H1 (cell line): Measurements from ENCODE around the gene GALNT12. TPM values are rescaled to one million over a fixed set of nuclear protein-coding genes. Genes with fewer than 3 reads are reported as not detected.

Experiments used
- CTCF ChIA-PET: fragments of 300-600 bp; sonication (Branson Sonifier 250); formaldehyde crosslinking; loops from one replicate; lab custom pipeline; 2021; ENCODE audit not compliant: partially characterized antibody; lab: Charles Lee
- POLR2A ChIA-PET: fragments of 300-600 bp; sonication (Branson Sonifier 250); formaldehyde crosslinking; loops from one replicate; lab custom pipeline; 2021; ENCODE audit warnings: inconsistent platforms; ENCODE audit not compliant: partially characterized antibody; lab: Charles Lee
- DNase-seq, 2 experiments: peaks; one replicate each; pipeline versions ENCODE4 v3.0.0 to v3.0.0-alpha.2; 2010 to 2022; ENCODE audit warnings: low spot score in 2 of 2, low read depth in 1 of 2, mixed read lengths in 1 of 2
- FAIRE-seq: peaks from 2 replicates; lab custom pipeline; 2011; peaks lifted over from hg19 to GRCh38; lab: Jason Lieb, UNC
- H2AFZ ChIP-seq: 2 replicates; pipeline ENCODE4 v1.8.1; 2012; ENCODE audit warnings: low read length, inconsistent platforms
- H2AK5ac ChIP-seq: 2 replicates; pipeline ENCODE4 v1.6.1; 2013; ENCODE audit warnings: low read depth, low read length
- H2BK120ac ChIP-seq: replicated peaks from 2 replicates; pipeline ENCODE3; 2013; ENCODE audit warnings: low read depth, low read length, inconsistent platforms
- H2BK12ac ChIP-seq: 2 replicates; pipeline ENCODE4 v1.6.1; 2013; ENCODE audit warnings: low read depth, low read length
- H2BK15ac ChIP-seq: 2 replicates; pipeline ENCODE4 v1.6.1; 2013; ENCODE audit warnings: low read length
- H2BK20ac ChIP-seq: 2 replicates; pipeline ENCODE4 v1.6.1; 2013; ENCODE audit warnings: low read length
- H2BK5ac ChIP-seq: 2 replicates; pipeline ENCODE4 v1.6.1; 2013; ENCODE audit warnings: low read depth, low read length
- H3K14ac ChIP-seq: 2 replicates; pipeline ENCODE4 v1.6.1; 2013; ENCODE audit warnings: inconsistent platforms; ENCODE audit not compliant: insufficient read length
- H3K18ac ChIP-seq: 2 replicates; pipeline ENCODE4 v1.6.1; 2013; ENCODE audit warnings: low read length; ENCODE audit errors: extremely low read depth
- H3K23ac ChIP-seq: 2 replicates; pipeline ENCODE4 v1.6.1; 2013; ENCODE audit warnings: inconsistent platforms; ENCODE audit not compliant: insufficient read length
- H3K23me2 ChIP-seq: 2 replicates; pipeline ENCODE4 v1.6.1; 2013; ENCODE audit warnings: low read depth, low read length
- H3K27ac ChIP-seq: 2 replicates; pipeline ENCODE4 v1.6.1; 2011; ENCODE audit warnings: low read depth, low read length, inconsistent platforms
- H3K27me3 ChIP-seq, 4 experiments: replicated peaks in 1 of 4; 1 replicate in 1 of 4; 2 replicates in 3 of 4; pipeline versions ENCODE4 v1.6.1 to v1.8.1; 2011 to 2013; ENCODE audit warnings: low read length in 3 of 4, mild to moderate bottlenecking in 3 of 4, inconsistent platforms in 2 of 4, mixed read lengths in 2 of 4, moderate library complexity in 1 of 4; ENCODE audit not compliant: control insufficient read depth in 3 of 4, insufficient read depth in 3 of 4; ENCODE audit errors: extremely low read depth in 1 of 4
- H3K36me3 ChIP-seq, 4 experiments: 2 replicates each; pipeline versions ENCODE4 v1.6.1 to v1.8.1; 2011 to 2013; ENCODE audit warnings: mild to moderate bottlenecking in 4 of 4, low read length in 3 of 4, moderate library complexity in 2 of 4, control low read depth in 1 of 4, inconsistent platforms in 1 of 4; ENCODE audit not compliant: insufficient read depth in 4 of 4, control insufficient read depth in 2 of 4
- H3K4ac ChIP-seq: replicated peaks from 2 replicates; pipeline ENCODE3; 2013; ENCODE audit warnings: low read length, low read depth, mixed read lengths, inconsistent platforms; ENCODE audit not compliant: insufficient read length
- H3K4me1 ChIP-seq, 4 experiments: replicated peaks in 1 of 4; 1 replicate in 1 of 4; 2 replicates in 3 of 4; pipeline versions ENCODE4 v1.6.1 to v1.8.1; 2011 to 2013; ENCODE audit warnings: low read length in 3 of 4, inconsistent platforms in 2 of 4, mixed read lengths in 1 of 4; ENCODE audit not compliant: insufficient read depth in 4 of 4, control insufficient read depth in 3 of 4
- H3K4me2 ChIP-seq, 2 experiments: 2 replicates each; pipeline versions ENCODE4 v1.6.1 to v1.8.1; 2011 to 2013; ENCODE audit warnings: low read depth in 2 of 2, low read length in 2 of 2, control low read depth in 1 of 2, inconsistent platforms in 1 of 2, mild to moderate bottlenecking in 1 of 2; ENCODE audit not compliant: insufficient read depth in 1 of 2
- H3K4me3 ChIP-seq, 4 experiments: fragments of 200-600, 300-600 bp in 1 of 4; sonication (generic), shearing (Covaris generic), sonication (Bioruptor Twin) in 1 of 4; 2 replicates each; pipeline versions ENCODE4 v1.5.1 to v1.8.1; 2011 to 2016; ENCODE audit warnings: low read length in 4 of 4, low read depth in 3 of 4, control low read depth in 2 of 4, inconsistent platforms in 2 of 4, mild to moderate bottlenecking in 2 of 4, mixed read lengths in 1 of 4, moderate library complexity in 1 of 4; ENCODE audit not compliant: insufficient read depth in 2 of 4; ENCODE audit errors: extremely low read depth in 1 of 4
- H3K56ac ChIP-seq: replicated peaks from 2 replicates; pipeline ENCODE3; 2013; ENCODE audit warnings: low read depth, mild to moderate bottlenecking, mixed read lengths, low read length, inconsistent platforms; ENCODE audit not compliant: insufficient read length
- H3K79me1 ChIP-seq: 2 replicates; pipeline ENCODE4 v1.6.1; 2013; ENCODE audit warnings: low read depth, low read length, control low read depth
- H3K79me2 ChIP-seq, 2 experiments: 2 replicates each; pipeline versions ENCODE4 v1.6.1 to v1.8.1; 2012 to 2013; ENCODE audit warnings: low read length in 2 of 2, mild to moderate bottlenecking in 2 of 2, inconsistent platforms in 1 of 2; ENCODE audit not compliant: insufficient read depth in 2 of 2, control insufficient read depth in 1 of 2
- H3K9ac ChIP-seq, 4 experiments: replicated peaks in 1 of 4; 1 replicate in 1 of 4; 2 replicates in 3 of 4; pipeline versions ENCODE4 v1.6.1 to v1.8.1; 2011 to 2013; ENCODE audit warnings: low read depth in 3 of 4, low read length in 3 of 4, control low read depth in 2 of 4, mild to moderate bottlenecking in 2 of 4, moderate library complexity in 2 of 4, inconsistent platforms in 1 of 4; ENCODE audit errors: extremely low read depth in 1 of 4
- H3K9me3 ChIP-seq, 2 experiments: 2 replicates each; pipeline versions ENCODE4 v1.6.1 to v1.8.1; 2012 to 2013; ENCODE audit warnings: mild to moderate bottlenecking in 2 of 2, moderate library complexity in 2 of 2, control low read depth in 1 of 2, inconsistent platforms in 1 of 2, low read depth in 1 of 2, low read length in 1 of 2, mixed read lengths in 1 of 2; ENCODE audit not compliant: insufficient read depth in 2 of 2
- H4K20me1 ChIP-seq, 2 experiments: replicated peaks in 1 of 2; 2 replicates each; pipeline versions ENCODE3 to v1.8.1; 2011 to 2013; ENCODE audit warnings: inconsistent platforms in 2 of 2, low read length in 2 of 2, mild to moderate bottlenecking in 1 of 2; ENCODE audit not compliant: insufficient read depth in 2 of 2, control insufficient read depth in 1 of 2
- H4K5ac ChIP-seq: 2 replicates; pipeline ENCODE4 v1.6.1; 2013; ENCODE audit warnings: low read length, low read depth, mixed read lengths, inconsistent platforms; ENCODE audit not compliant: insufficient read length
- H4K8ac ChIP-seq: 2 replicates; pipeline ENCODE4 v1.8.0; 2013; ENCODE audit warnings: mild to moderate bottlenecking, moderate library complexity, low read length, inconsistent platforms; ENCODE audit not compliant: insufficient read depth; ENCODE audit errors: extremely low read depth
- H4K91ac ChIP-seq: replicated peaks from 2 replicates; pipeline ENCODE3; 2013; ENCODE audit warnings: low read length, mixed read lengths, inconsistent platforms; ENCODE audit not compliant: insufficient read length
- CEBPB ChIP-seq: IDR thresholded peaks from 2 replicates; pipeline ENCODE4 v1.6.1; 2012; ENCODE audit warnings: low read depth, low read length
- WGBS, 2 experiments: shearing (Covaris generic) in 1 of 2; methylation state at CpG; one replicate each; pipeline versions ENCODE4 v1.1.6 to v1.1.7; 2013 to 2015; ENCODE audit warnings: low lambda C conversion rate in 2 of 2, mixed read lengths in 2 of 2, inconsistent platforms in 1 of 2, low coverage in 1 of 2, missing lambda C conversion rate in 1 of 2; ENCODE audit not compliant: insufficient replicate concordance in 2 of 2, insufficient coverage in 1 of 2, insufficient read length in 1 of 2; ENCODE audit errors: extremely low coverage in 1 of 2, missing lambda C conversion rate in 1 of 2; 5-methylcytosine and 5-hydroxymethylcytosine counted together
- polyA plus RNA-seq, 7 experiments: library from polyadenylated mRNA; depleted of rRNA in 3 of 7; stranded (reverse) in 5 of 7; unstranded in 2 of 7; fragments of >200 nt in 5 of 7; fragments of 200-250 nt in 2 of 7; gene quantifications; 1 replicate in 5 of 7; 2 replicates in 1 of 7; 4 replicates in 1 of 7; pipeline versions ENCODE4 v1.2.1 to v1.2.3, GENCODE V29; 2011 to 2013; ENCODE audit warnings: missing spikeins in 2 of 7, mixed read lengths in 2 of 7
- total RNA-seq: library from RNA; stranded (reverse); fragmentation: NEBNext Ultra II Directional; extraction: Animal tissue kit (Norgen Biotek cat#: 25700); gene quantifications from 2 replicates; pipeline ENCODE4 v1.2.1, GENCODE V29; 2021

The GALNT12 gene
- total and polyA plus RNA-seq, 2 of the 8 experiments (the other 6 are each of a cell fraction or from before 2014, with no cell fraction given): 16.2 to 19.6 TPM

GRCh38 chr9:98846879-98847278, 39.4 kb downstream of the GALNT12 start:
- WGBS, 2 experiments: 90% methylated on average over 2 of the region's 2 CpGs; no CpG with 5 or more reads in 1 of the 2 experiments
- no peak overlapping the region for H2BK120ac ChIP-seq

More at GRCh38 chr9:98846879-98847278, 39.4 kb downstream of the GALNT12 start:
- Histone ChIP-seq H2BK5ac (no peak overlapping the region), H2BK15ac (no peak overlapping the region), H3K18ac (no peak overlapping the region), H3K4me2 (no peak overlapping the region), H4K91ac (no peak overlapping the region), H3K36me3 (peaks cover 0 to 19% (median 2%) of the 10 kb centered on the region in 4 experiments; a peak in 3 of 8 replicates), H3K4me3 (no peak overlapping the region), H3K9ac (no peak overlapping the region), H3K4ac (no peak overlapping the region), H3K23ac (no peak overlapping the region), H2AK5ac (no peak overlapping the region), H4K5ac (no peak overlapping the region), H3K79me1 (no peaks in the 10 kb centered on the region), H3K56ac (no peak overlapping the region), H4K8ac (no peak overlapping the region), H3K27ac (no peak overlapping the region), H3K9me3 (no peaks in the 10 kb centered on the region), H3K4me1 (peaks cover 0 to 5% (median 2%) of the 10 kb centered on the region in 4 experiments; a peak in 3 of 7 replicates), H2BK20ac (no peak overlapping the region), H2BK12ac (no peak overlapping the region), H4K20me1 (peaks cover 0 to 3% of the 10 kb centered on the region in 2 experiments), H3K14ac (no peak overlapping the region), H3K23me2 (no peaks in the 10 kb centered on the region), H3K27me3 (no peaks in the 10 kb centered on the region), H3K79me2 (no peaks in the 10 kb centered on the region), H2AFZ (no peak overlapping the region)
- CTCF ChIA-PET: interaction anchor here (0.6 to 9.3 kb wide), 16 partner anchors 9 to 338 kb away, joined by 3 to 116 read pairs (median 4); no protein-coding TSS in a partner anchor
- no peak for FAIRE-seq
- no peak for DNase-seq
- POLR2A ChIA-PET: interaction anchor here (0.6 kb wide), 1 partner anchor 150 kb away, joined by 3 read pairs; no protein-coding TSS in a partner anchor
- no peak for TF ChIP-seq CEBPB
